ENCODE data around the gene CACNA2D4.

The CACNA2D4 gene

DNA sequence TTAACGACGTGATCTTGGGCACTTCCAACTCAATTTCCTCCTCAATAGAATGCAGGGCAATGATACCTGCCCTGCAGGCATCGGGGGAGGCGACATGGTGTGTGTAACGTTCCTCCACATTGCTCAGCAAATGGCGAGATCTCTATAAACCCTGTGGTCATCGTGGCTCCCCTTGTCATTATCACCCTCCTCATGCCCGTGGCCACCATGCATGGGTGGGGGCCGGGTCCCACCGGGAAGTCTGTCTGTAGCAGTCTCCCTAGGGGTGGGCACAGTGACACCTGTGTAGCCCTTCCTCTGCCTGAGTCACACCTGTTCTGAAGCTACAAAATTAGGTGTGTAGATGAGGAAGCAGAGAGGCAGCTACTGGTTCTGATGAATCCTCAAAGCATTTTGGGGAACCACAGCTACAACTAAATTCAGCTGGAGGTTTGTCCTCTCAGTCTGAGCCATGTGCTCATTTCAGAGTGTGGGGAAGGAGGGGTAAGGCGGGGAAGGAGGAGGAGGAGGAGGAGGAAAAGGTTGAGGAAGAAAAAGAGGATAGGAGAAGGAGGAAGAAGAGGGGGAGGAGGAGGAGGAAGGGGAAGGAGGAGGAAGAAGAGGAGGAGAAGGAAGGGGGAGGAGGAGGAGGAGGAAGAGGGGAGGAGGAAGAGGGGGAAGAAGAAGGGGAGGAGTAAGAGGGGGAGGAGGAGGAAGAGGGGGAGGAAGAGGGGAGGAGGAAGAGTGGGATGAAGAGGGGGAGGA is 11.0 kb upstream of the CACNA2D4 start:
- in situ Hi-C loops (cut with HindIII; ENCODE audit: low sequenced_read_pairs): no loop called here
- TF ChIP-seq, protein P1, sequence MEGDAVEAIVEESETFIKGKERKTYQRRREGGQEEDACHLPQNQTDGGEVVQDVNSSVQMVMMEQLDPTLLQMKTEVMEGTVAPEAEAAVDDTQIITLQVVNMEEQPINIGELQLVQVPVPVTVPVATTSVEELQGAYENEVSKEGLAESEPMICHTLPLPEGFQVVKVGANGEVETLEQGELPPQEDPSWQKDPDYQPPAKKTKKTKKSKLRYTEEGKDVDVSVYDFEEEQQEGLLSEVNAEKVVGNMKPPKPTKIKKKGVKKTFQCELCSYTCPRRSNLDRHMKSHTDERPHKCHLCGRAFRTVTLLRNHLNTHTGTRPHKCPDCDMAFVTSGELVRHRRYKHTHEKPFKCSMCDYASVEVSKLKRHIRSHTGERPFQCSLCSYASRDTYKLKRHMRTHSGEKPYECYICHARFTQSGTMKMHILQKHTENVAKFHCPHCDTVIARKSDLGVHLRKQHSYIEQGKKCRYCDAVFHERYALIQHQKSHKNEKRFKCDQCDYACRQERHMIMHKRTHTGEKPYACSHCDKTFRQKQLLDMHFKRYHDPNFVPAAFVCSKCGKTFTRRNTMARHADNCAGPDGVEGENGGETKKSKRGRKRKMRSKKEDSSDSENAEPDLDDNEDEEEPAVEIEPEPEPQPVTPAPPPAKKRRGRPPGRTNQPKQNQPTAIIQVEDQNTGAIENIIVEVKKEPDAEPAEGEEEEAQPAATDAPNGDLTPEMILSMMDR (IDR thresholded peaks at IDR 0.05; ENCODE audit: low read depth, low read length): no peak
- no peak overlapping the region for H3K4me3 ChIP-seq (ENCODE audit: low read depth, low read length)
- DNase-seq (ENCODE audit: low read depth, low spot score): no peak

DNA sequence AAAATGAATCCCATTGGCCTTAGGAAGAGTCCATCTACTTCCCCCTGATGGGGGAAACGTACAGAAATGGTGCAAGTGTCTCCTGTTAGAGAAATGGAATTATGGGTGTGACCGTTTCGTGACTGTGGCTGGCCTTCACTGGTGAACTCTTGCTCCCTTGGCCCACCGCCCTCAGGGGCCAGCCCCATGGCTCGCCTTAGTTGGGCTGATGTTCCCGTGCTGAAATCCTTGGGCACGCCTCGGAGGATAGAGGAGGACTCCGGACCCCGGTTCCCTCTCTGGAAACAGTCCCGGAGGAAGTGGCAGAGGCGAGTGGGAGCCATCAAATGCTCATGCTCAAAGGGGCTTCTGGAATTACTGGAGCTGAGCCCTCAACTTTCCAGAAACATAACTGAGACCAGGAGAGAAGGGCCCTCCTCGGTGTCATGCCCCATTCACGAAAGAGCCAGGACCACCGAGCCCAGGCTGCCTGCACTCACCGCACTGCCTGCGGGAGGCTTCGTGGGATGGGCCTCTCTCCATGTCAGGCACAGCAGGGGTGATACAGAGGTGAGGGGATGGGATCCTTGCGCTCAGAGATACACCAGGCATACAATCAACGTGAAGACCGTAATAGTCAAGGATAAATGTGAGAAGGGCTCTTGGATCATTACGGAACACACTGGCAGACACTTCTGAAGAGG is 10.1 kb upstream of the CACNA2D4 start:
- no peak overlapping the region for H3K4me3 ChIP-seq (ENCODE audit: low read depth, low read length)
- TF ChIP-seq, protein P1 (IDR thresholded peaks at IDR 0.05; ENCODE audit: low read depth, low read length): no peak
- in situ Hi-C loops (cut with HindIII; ENCODE audit: low sequenced_read_pairs): no loop called here
- DNase-seq (ENCODE audit: low read depth, low spot score): no peak

DNA sequence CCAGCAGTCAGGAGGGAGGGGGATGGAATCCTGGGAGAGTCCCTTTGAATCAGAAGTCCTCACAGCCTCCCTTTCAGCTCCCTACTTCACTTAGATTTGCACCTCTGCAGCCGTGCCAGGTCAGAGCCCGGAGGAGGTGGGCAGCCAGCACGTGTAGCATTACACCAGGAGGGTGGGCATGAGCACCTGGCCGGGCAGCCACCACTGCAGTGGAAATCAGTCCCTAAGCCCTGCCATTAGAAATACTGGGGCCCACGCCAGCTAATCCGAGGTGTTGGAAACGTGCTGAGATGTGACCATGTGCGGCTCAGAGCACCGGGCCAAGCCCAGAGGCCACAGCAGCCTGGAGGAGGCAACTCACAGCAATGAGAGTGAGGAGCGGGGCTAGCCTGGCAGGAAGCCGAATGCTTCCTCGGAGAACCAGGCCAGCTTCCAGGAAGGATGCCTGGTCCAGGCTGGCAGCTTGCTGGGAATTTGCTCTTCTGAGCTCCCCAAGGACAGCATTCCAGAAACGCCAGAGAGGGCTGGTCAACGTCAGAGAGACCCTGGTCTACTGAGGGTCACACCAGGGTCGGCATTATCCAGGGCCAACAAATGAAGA is 9.4 kb upstream of the CACNA2D4 start:
- no peak overlapping the region for H3K4me3 ChIP-seq (ENCODE audit: low read depth, low read length)
- in situ Hi-C loops (cut with HindIII; ENCODE audit: low sequenced_read_pairs): no loop called here
- TF ChIP-seq, protein P1 (IDR thresholded peaks at IDR 0.05; ENCODE audit: low read depth, low read length): no peak
- no peak for DNase-seq (ENCODE audit: low read depth, low spot score)

DNA sequence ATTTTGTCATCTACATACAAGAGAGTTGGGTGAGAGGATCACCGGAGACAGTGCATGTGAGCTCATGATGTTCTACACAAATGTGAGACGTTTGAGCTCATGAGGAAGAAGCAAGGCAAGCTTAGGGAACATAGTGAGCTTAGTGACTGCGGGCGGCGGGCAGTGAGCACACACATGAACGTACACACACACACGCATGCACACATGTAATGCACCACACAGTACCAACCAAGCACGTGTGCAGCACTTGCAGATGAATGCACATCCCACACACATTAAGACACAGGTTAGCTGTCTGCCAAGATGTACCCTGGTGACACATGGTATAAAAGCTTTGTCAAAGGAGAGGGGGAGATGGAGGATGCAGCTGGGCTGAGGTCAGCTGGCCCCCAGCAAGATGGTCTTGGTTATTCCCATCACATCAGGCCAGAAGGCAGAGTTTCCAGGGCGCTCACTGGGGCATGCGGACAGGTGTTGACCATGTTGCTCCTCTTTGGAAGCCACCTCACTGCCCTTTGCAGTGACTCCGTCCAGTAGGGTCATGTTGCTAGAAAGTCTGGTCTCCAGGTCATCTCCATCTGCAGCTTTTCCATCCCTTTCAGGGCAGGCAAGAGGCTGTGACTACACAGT is 8.7 kb upstream of the CACNA2D4 start:
- no peak for DNase-seq (ENCODE audit: low read depth, low spot score)
- in situ Hi-C loops (cut with HindIII; ENCODE audit: low sequenced_read_pairs): no loop called here
- H3K4me3 ChIP-seq (ENCODE audit: low read depth, low read length): no peak overlapping the region
- TF ChIP-seq, protein P1 (IDR thresholded peaks at IDR 0.05; ENCODE audit: low read depth, low read length): no peak

DNA sequence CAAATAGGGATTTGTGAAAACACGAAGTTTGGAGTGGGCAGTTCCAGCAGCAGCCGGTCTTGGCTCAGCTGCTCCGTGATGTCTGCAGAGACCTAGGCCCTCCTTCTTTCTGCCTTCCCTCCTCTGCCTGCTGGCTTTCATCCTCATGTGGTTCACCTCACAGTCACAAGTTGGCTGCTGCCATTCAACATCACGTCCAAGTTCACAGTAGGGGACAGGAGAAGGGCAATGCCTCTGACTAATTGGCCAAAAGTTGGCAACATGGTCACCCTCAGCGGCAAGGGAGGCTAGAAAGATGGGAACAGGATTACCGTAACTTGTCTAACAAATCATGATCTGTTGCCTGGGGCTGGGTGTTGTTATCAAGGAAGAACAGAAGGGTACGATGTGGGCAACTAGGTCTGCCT is 7.8 kb upstream of the CACNA2D4 start:
- in situ Hi-C loops (cut with HindIII; ENCODE audit: low sequenced_read_pairs): no loop called here
- TF ChIP-seq, protein P1 (IDR thresholded peaks at IDR 0.05; ENCODE audit: low read depth, low read length): no peak
- H3K4me3 ChIP-seq (ENCODE audit: low read depth, low read length): no peak overlapping the region
- no peak for DNase-seq (ENCODE audit: low read depth, low spot score)

DNA sequence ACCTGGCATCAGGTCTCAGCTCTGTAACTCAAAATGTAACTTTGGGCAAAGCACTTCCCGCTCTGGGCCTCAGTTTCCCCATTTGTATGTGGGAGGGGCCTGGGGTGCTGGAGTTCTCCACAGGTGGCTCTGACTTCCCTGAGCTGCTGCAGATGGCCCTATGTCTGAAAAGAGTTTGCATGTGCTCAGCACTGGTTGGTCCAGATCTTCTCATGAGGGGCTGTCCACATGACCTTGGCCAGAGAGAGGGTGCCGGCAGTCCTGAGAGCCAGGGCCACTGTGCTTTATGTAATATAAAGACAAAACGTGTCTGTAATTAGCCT is 7.2 kb upstream of the CACNA2D4 start:
- in situ Hi-C loops (cut with HindIII; ENCODE audit: low sequenced_read_pairs): no loop called here
- TF ChIP-seq, protein P1 (IDR thresholded peaks at IDR 0.05; ENCODE audit: low read depth, low read length): no peak
- no peak for DNase-seq (ENCODE audit: low read depth, low spot score)
- H3K4me3 ChIP-seq (ENCODE audit: low read depth, low read length): no peak overlapping the region

All from astrocyte of the spinal cord (primary cell).